Measurements from ENCODE around the gene ZNF426.

DNA sequence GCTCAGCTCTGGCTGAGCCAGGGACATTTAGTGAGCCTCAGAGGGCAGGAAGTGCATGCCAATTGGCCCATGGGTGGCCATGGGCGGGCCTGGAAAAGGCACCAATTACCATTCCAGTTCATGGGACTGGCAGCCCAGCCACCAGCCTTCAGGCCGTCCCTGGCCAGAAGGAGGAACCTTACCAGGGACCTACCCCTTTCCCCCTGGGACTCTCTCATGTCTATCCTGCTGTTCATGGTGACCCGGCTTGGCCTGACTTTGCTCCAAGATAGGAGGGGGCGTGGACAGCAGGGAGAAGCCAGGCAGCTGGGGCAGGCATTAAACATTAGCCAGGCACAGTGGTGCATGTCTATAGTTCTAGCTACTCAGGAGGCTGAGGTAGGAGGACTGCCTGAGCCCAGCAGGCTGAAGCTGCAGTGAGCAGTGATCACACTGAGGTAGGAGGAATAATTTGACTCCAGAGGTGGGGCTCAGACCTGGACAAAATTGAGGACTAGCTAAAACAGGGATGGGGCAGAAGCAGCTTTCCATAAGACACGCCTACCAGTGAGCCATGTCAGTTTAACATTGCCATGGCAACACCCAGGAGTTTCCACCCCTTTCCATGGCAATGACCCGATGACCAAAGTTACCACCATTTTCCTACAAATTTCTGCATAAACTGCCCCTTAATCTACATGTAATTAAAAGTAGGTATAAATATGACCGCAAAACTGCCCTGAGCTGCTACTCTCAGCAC lies 14.3 kb upstream of the ZNF426 start:
- TF ChIP-seq, protein P1, sequence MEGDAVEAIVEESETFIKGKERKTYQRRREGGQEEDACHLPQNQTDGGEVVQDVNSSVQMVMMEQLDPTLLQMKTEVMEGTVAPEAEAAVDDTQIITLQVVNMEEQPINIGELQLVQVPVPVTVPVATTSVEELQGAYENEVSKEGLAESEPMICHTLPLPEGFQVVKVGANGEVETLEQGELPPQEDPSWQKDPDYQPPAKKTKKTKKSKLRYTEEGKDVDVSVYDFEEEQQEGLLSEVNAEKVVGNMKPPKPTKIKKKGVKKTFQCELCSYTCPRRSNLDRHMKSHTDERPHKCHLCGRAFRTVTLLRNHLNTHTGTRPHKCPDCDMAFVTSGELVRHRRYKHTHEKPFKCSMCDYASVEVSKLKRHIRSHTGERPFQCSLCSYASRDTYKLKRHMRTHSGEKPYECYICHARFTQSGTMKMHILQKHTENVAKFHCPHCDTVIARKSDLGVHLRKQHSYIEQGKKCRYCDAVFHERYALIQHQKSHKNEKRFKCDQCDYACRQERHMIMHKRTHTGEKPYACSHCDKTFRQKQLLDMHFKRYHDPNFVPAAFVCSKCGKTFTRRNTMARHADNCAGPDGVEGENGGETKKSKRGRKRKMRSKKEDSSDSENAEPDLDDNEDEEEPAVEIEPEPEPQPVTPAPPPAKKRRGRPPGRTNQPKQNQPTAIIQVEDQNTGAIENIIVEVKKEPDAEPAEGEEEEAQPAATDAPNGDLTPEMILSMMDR (IDR thresholded peaks at IDR 0.05), result no peak
- TF ChIP-seq POLR2A (IDR thresholded peaks at IDR 0.05), result no peak
